GM19463 (cell line): ENCODE results near the gene LPCAT3.

ENCODE experiments used
- ATAC-seq: cut with Tn5 transposase; IDR thresholded peaks from one replicate; pipeline ENCODE4 v1.9.1; 2021; ENCODE audit warnings: mild to moderate bottlenecking, moderate library complexity; ENCODE audit not compliant: unreplicated experiment

Gene LPCAT3

GRCh38 chr12:6965714-6966113 lies 52.6 kb downstream of the LPCAT3 start:
- no peak for ATAC-seq

- ATAC-seq: peak; percentile 40
Measured at GRCh38 chr12:6965026-6965661, 53.1 kb downstream of the LPCAT3 start.

- no peak for ATAC-seq
Measured at GRCh38 chr12:6964605-6965025, 53.7 kb downstream of the LPCAT3 start.

- ATAC-seq: no peak
Measured at GRCh38 chr12:6963791-6964413, 54.4 kb downstream of the LPCAT3 start.

- no peak for ATAC-seq
Measured at GRCh38 chr12:6963016-6963731, 55.1 kb downstream of the LPCAT3 start.

GRCh38 chr12:6962285-6963015 lies 55.8 kb downstream of the LPCAT3 start:
- ATAC-seq: no peak

GRCh38 chr12:6961695-6962284 lies 56.5 kb downstream of the LPCAT3 start:
- ATAC-seq: peak; percentile 31

GRCh38 chr12:6961278-6961694 lies 57.0 kb downstream of the LPCAT3 start:
- ATAC-seq: peak; percentile 24

- ATAC-seq: no peak
Measured at GRCh38 chr12:6960593-6961277, 57.5 kb downstream of the LPCAT3 start.

- ATAC-seq: no peak
Measured at GRCh38 chr12:6959805-6960592, 58.3 kb downstream of the LPCAT3 start.

- ATAC-seq: peak; percentile 43
Measured at GRCh38 chr12:6959058-6959804, 59.0 kb downstream of the LPCAT3 start.

GRCh38 chr12:6958609-6959057 lies 59.6 kb downstream of the LPCAT3 start:
- ATAC-seq: no peak

- no peak for ATAC-seq
Measured at GRCh38 chr12:6957741-6958608, 60.3 kb downstream of the LPCAT3 start.

- ATAC-seq: no peak
Measured at GRCh38 chr12:6957151-6957701, 61.0 kb downstream of the LPCAT3 start.

GRCh38 chr12:6956021-6956727 lies 62.1 kb downstream of the LPCAT3 start:
- no peak for ATAC-seq

- ATAC-seq: no peak
Measured at GRCh38 chr12:6955108-6956020, 62.9 kb downstream of the LPCAT3 start.
